ENCODE measurements around the gene HTRA1.

DNA sequence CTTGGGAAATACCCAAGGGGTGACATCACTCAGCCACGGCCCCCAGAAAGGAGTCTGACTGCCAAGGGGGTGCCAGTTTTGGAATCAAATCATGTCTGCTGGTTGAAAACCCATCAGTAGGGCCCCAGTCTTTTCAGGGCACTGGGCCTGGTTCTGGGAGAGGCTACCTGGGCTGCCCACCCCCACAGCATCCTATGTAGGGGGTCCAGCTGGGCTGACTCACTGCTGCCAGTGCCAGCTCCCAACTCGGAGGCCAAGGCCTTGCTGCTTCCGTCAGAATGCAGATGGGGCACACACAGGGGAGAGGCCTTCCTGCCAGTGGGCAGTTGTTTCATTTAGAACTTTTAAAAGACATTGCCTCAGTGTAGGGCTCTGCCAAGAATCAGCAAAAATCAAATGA is 59.7 kb downstream of the HTRA1 start:
- TF ChIP-seq EZH2 (IDR thresholded peaks at IDR 0.05; ENCODE audit: borderline replicate concordance, low read length) = no peak
- TF ChIP-seq, protein P1, sequence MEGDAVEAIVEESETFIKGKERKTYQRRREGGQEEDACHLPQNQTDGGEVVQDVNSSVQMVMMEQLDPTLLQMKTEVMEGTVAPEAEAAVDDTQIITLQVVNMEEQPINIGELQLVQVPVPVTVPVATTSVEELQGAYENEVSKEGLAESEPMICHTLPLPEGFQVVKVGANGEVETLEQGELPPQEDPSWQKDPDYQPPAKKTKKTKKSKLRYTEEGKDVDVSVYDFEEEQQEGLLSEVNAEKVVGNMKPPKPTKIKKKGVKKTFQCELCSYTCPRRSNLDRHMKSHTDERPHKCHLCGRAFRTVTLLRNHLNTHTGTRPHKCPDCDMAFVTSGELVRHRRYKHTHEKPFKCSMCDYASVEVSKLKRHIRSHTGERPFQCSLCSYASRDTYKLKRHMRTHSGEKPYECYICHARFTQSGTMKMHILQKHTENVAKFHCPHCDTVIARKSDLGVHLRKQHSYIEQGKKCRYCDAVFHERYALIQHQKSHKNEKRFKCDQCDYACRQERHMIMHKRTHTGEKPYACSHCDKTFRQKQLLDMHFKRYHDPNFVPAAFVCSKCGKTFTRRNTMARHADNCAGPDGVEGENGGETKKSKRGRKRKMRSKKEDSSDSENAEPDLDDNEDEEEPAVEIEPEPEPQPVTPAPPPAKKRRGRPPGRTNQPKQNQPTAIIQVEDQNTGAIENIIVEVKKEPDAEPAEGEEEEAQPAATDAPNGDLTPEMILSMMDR (IDR thresholded peaks at IDR 0.05; ENCODE audit: low read length) = no peak
